Rectal smooth muscle tissue (tissue), 1 donor: Measurements from ENCODE around the gene STRN4.

Experiments used
- H3K27ac ChIP-seq: one replicate; pipeline ENCODE4 v1.7.0; 2013; ENCODE audit warnings: low read depth, low read length, inconsistent platforms
- H3K27me3 ChIP-seq: one replicate; pipeline ENCODE4 v1.7.0; 2013; ENCODE audit warnings: low read length; ENCODE audit not compliant: control insufficient read depth, insufficient read depth
- H3K36me3 ChIP-seq: one replicate; pipeline ENCODE4 v1.7.0; 2013; ENCODE audit warnings: low read length; ENCODE audit not compliant: control insufficient read depth, insufficient read depth
- H3K4me1 ChIP-seq: one replicate; pipeline ENCODE4 v1.7.0; 2013; ENCODE audit warnings: low read length; ENCODE audit not compliant: control insufficient read depth, insufficient read depth
- H3K4me3 ChIP-seq: one replicate; pipeline ENCODE4 v1.7.0; 2013; ENCODE audit warnings: low read length
- H3K9ac ChIP-seq: one replicate; pipeline ENCODE4 v1.7.0; 2013; ENCODE audit warnings: low read length

The STRN4 gene, protein sequence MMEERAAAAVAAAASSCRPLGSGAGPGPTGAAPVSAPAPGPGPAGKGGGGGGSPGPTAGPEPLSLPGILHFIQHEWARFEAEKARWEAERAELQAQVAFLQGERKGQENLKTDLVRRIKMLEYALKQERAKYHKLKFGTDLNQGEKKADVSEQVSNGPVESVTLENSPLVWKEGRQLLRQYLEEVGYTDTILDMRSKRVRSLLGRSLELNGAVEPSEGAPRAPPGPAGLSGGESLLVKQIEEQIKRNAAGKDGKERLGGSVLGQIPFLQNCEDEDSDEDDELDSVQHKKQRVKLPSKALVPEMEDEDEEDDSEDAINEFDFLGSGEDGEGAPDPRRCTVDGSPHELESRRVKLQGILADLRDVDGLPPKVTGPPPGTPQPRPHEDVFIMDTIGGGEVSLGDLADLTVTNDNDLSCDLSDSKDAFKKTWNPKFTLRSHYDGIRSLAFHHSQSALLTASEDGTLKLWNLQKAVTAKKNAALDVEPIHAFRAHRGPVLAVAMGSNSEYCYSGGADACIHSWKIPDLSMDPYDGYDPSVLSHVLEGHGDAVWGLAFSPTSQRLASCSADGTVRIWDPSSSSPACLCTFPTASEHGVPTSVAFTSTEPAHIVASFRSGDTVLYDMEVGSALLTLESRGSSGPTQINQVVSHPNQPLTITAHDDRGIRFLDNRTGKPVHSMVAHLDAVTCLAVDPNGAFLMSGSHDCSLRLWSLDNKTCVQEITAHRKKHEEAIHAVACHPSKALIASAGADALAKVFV

DNA sequence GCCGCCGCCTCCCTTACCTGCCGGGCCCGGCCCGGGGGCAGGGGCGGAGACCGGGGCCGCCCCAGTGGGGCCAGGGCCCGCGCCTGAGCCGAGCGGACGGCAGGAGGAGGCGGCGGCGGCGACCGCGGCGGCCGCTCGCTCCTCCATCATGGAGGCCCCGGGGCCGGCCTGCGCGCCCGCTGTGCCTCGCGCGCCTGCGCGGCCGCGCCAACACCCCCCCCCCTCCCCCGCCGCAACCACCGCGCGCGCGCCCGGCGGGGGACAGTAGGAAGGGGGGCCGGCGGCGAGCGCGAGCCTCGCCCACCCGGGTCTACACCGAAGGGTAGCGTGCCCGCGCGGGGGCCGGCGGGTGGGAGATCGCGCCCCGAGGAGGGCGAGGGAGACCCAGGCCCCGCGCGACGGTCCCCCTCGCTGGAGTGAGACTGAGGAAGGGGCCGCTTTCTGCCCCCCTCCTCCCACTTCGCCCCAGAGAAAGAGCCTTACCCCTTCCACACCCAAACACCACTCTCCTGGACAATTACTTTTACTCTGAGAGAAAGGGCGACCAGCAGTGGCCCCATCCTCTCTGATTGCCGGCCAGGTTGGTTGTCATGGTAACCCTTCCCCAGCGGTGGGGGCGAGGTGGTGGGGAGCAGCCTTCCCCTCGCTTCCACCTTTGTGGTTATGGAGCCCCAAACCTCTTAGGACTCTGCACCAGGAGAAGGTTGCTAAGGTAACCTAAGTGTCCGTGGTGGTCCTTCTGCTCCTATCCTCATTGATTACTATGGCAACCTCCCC, at the start of gene STRN4:
Gene STRN4 (minus strand): TSS at position 170 of the 777 bp plus-strand sequence. CDS start 20 bp downstream, at position 150.
- Histone ChIP-seq H3K36me3 (peaks cover 4% of the 10 kb centered on the region), H3K4me3 (peak within 1 kb of the TSS; percentile 96), H3K27me3 (no peaks in the 10 kb centered on the region), H3K27ac (peak within 1 kb of the TSS; percentile 80), H3K9ac (peak within 1 kb of the TSS; percentile 86), H3K4me1 (peaks cover 12% of the 10 kb centered on the region)

DNA sequence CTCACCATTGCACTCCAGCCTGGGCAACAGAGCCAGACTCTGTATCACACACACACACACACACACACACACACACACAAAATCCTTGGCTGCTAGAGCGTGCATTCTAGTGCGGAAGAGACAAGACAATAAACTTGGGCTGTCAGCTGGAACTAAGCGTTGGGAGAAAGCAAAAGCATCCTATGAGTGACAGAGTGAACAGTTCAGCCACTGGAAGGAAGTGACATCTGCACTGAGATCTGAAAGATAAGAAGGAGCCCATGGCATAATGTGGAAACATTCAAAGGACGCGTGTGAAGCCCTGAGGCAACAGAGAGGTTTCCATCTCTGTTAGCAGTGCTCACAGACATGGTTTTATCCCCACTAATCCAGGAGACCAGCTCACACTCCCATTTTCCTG, 45.7 kb upstream of the STRN4 start:
- H3K9ac ChIP-seq = no peak overlapping the region
- no peaks in the 10 kb centered on the region for H3K4me1 ChIP-seq
- no peaks in the 10 kb centered on the region for H3K27me3 ChIP-seq
- no peak overlapping the region for H3K27ac ChIP-seq
- no peaks in the 10 kb centered on the region for H3K36me3 ChIP-seq
- H3K4me3 ChIP-seq = no peak overlapping the region

DNA sequence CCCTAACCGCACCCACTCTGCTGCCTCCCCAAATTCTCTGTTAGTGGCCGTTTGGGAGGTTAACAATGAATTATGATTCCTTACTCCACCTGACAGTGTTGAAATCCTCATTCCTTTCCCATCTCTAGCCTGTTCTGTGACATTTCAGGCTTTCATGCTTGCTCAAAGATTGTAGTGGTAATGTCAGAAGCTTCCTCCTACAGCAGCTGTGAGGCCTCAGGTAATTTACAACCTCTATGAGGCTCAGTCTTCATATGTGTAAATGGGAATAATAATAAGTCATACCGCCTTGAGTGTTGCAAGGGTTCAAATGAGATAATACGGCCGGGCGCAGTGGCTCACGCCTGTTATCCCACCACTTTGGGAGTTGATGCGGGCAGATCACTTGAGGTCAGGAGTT, 43.1 kb upstream of the STRN4 start:
- H3K27me3 ChIP-seq = no peaks in the 10 kb centered on the region
- H3K4me3 ChIP-seq = no peak overlapping the region
- no peak overlapping the region for H3K9ac ChIP-seq
- H3K4me1 ChIP-seq = peaks cover 6% of the 10 kb centered on the region
- H3K27ac ChIP-seq = no peak overlapping the region
- no peaks in the 10 kb centered on the region for H3K36me3 ChIP-seq

DNA sequence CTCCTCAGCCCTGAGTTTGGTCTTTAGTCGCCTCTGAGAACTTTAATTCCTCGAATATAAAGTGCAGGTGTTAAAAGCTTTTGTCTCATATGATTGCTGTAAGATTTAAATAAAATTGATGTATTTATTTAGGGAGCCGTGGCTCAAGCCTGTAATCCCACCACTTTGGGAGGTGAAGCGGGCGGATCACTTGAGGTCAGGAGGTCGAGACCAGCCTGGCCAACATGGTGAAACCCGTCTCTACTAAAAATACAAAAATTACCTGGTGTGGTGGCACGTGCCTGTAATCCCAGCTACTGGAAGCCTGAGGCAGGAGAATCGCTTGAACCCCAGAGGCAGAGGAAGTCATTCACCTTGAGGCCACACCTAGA, 42.7 kb upstream of the STRN4 start:
- Histone ChIP-seq H3K27ac (no peak overlapping the region), H3K4me1 (peaks cover 6% of the 10 kb centered on the region), H3K36me3 (no peaks in the 10 kb centered on the region), H3K27me3 (no peaks in the 10 kb centered on the region), H3K4me3 (no peak overlapping the region), H3K9ac (no peak overlapping the region)

DNA sequence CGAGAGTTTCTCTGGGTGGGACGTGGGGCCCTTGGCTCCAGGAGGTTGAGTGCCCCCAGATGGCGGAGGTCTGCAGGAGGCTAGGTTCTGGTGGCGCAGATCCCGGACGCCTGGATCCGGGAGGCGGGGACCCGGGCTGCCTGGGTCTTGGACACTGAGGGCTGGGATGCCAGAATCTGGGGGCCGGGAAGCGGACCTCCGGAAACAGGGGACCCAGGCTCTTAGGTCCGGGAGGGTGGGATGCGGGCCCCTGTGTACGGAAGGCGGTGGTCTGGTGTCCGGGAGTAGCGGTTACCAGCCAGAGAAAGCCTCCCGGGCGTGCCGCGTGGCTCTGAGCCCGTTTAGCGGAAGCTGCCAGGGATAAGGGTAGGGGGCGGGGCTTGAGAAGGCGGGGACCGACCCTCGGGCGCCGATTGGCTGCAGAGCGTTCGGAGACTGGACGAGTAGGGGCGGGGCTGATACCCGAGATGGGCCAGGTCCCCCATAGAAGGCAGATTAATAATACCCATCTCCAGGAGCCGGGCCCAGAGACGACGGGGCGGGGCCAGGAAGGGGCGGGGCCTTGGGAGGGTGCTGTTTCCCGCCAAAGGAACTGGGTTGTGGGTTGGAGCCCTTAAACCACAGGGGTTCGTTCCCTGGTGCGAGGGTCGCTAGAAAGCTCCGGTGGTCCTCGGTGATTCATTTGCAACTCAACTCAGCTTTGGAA, 42.2 kb upstream of the STRN4 start, which contains the start of gene SLC1A5:
Gene SLC1A5 (minus strand): TSS at position 333 of the 706 bp plus-strand sequence. CDS start 629 bp downstream, outside the sequence.
- Histone ChIP-seq H3K4me3 (peak within 1 kb of the TSS; percentile 58), H3K27me3 (no peaks in the 10 kb centered on the region), H3K36me3 (no peaks in the 10 kb centered on the region), H3K4me1 (peaks cover 6% of the 10 kb centered on the region), H3K27ac (peak within 1 kb of the TSS; percentile 76), H3K9ac (peak within 1 kb of the TSS; percentile 57)

DNA sequence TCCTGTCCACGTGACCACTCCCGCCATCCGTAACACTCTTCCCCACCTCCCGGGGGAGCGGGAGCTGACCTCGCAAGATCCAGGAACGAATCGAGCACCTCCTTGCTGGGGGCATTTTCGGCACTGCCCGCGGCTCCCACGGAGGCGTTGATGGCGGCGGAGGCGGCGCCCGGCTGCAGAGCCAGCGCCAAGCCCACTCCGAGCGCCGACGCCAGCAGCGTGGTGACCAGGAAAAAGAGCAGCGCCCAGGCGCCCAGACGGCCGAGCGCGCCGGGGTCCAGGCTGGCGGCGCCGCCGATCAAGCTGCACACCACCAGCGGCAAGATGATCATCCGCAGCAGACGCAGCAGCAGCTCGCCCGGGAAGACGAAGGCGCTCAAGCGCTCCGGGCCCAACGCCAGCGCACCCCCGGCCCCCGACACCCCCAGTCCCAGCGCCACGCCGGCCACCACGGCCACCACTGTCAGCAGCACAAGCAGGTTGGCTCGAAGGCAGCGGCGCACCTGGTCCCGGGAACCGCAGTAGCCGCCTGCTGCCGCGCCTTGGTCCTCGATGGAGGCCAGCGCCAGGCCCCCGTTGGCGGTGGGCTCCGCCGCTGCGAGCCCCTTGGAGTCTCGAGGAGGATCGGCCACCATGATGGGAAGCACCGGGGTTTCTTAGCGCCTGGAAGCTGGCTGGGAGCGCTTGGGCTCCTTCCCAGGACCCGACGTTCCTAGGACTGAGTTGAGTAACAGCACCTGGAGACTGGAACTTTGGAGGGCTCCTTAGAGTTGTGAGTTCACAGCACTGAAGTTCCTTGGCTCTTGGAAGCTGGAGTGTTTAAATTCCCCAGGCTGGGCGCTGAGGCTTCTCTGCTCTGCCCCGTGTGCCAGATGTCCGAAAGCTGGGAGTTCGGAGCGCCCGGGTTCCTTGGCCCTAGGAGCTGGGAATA, 41.3 kb upstream of the STRN4 start:
- peak overlapping the region; percentile 57 for H3K9ac ChIP-seq
- peak overlapping the region; percentile 58 for H3K4me3 ChIP-seq
- peaks cover 6% of the 10 kb centered on the region for H3K4me1 ChIP-seq
- peak overlapping the region; percentile 76 for H3K27ac ChIP-seq
- no peaks in the 10 kb centered on the region for H3K36me3 ChIP-seq
- no peaks in the 10 kb centered on the region for H3K27me3 ChIP-seq

DNA sequence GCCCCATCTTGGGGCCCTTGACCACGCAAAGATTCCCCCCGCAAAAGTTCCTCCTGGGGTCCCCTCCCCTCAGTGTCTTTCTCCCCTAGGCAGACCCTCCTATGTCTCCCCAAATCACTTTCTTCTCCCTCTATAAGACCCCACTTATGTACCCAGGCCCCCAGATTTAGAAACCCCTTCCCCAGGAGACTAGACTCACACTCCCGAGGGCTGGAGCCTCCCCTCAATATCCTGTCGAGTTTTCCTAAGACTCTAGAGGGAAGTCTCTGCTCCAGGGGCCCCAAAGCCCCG, 40.7 kb upstream of the STRN4 start:
- Histone ChIP-seq H3K4me1 (peaks cover 6% of the 10 kb centered on the region), H3K27me3 (no peaks in the 10 kb centered on the region), H3K4me3 (peak overlapping the region; percentile 58), H3K9ac (peak overlapping the region; percentile 57), H3K27ac (peak overlapping the region; percentile 76), H3K36me3 (peaks cover under 1% of the 10 kb centered on the region)

DNA sequence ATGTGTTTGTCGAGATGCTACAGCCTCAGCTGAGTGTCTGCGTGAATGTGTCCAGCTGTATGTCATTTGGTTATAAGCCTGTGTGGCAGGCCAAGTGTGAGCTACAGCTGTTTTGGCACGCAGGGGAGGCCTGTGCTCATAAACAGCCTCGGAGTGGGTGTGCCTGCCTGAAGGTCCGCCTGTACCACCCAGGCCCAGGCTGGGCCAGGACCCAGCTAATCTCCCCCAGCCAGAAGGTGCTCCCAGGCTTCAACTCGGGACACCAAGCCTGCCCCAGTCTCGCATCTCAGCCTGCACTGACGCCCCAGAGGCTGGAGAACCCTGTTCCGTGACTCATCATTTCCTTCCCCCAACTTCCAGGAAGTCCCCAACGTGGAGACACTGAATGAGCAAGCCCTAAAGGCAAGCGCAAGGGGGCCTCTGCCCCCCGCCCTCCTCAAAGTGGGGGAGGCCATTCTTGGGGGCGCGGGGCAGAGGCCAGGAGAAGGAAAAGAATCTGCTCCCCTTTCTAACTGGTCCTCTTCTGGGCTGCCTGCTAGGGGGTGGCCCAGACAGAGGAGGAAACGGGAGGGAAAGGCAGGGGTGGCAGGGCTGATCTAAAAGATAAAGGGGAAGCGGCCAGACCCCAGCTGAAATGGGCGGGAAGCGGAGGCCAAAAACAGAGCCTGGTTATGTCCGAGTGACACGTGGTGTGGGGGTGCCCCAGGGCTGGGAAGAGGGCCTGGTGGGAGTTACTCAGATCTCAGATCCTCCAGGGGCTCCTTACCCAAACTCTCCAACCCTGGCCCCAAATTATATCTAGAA, 40.2 kb upstream of the STRN4 start:
- peak overlapping the region; percentile 76 for H3K27ac ChIP-seq
- H3K9ac ChIP-seq = peak overlapping the region; percentile 57
- H3K36me3 ChIP-seq = peaks cover 5% of the 10 kb centered on the region
- H3K4me3 ChIP-seq = peak overlapping the region; percentile 58
- H3K4me1 ChIP-seq = peaks cover 6% of the 10 kb centered on the region
- H3K27me3 ChIP-seq = no peaks in the 10 kb centered on the region

DNA sequence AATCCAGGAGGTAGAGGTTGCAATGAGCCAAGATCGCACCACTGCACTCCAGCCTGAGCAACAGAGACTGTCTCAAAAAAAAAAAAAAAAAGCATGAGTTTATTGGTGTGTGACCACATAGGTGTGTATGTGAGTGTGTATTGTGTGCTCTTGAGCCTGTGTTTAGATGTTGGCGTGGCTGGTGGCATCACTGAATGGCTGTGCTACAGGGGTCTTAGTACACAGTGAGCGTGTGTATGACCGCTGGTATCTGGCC, 39.7 kb upstream of the STRN4 start:
- peak overlapping the region; percentile 76 for H3K27ac ChIP-seq
- H3K36me3 ChIP-seq = peaks cover 5% of the 10 kb centered on the region
- H3K4me3 ChIP-seq = peak overlapping the region; percentile 58
- no peaks in the 10 kb centered on the region for H3K27me3 ChIP-seq
- peak overlapping the region; percentile 57 for H3K9ac ChIP-seq
- H3K4me1 ChIP-seq = peaks cover 6% of the 10 kb centered on the region

DNA sequence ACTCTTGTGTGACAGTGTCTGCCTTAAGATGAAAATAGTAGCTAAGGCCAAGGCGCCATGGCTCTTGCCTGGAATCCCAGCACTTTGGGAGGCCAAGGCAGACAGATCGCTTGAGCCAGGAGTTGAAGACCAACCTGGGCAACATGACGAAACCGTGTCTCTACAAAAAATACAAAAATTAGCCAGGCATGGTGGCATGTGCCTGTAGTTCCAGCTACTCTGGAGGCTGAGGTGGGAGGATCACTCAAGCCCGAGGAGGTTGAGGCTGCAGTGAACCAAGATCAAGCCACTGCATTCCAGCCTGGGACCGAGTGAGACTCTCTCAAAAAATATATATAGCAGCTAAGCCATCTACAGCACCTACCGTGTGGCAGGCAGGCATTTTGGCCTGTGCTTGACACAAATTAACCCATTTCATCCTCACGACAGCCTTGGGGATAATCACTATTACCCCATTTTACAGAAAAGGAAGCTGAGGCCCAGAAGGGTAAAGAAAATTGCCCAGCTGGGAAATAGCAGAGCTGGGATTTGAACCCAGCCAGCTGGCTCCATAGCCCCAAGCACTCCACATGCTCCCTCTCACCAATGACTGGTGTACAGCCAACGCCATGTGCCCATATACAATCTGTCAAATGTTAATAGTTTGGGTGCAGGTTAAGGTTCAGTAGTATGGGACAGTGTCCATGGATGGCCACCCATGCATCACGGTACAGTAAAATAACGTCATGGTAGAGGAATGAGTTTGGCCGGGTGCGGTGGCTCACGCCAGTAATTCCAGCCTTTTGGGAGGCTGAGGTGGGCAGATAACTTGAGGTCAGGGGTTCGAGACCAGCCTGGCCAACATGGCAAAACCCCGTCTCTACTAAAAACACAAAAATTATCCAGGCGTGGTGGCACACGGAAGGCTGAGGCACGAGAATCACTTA, 39.1 kb upstream of the STRN4 start:
- peak overlapping the region; percentile 58 for H3K4me3 ChIP-seq
- H3K4me1 ChIP-seq = peaks cover 6% of the 10 kb centered on the region

More for the DNA sequence above, 39.1 kb upstream of the STRN4 start:
- Histone ChIP-seq H3K36me3 (peaks cover 5% of the 10 kb centered on the region), H3K9ac (peak overlapping the region; percentile 40), H3K27me3 (no peaks in the 10 kb centered on the region), H3K27ac (no peak overlapping the region)
